Measurements from ENCODE around the gene SELENOV.
A peak's percentile ranks its signal among the peaks of the same experiment; 100 is the strongest.

SELENOV gene

GRCh38 chr19:39512988-39513387 is 2.0 kb upstream of the SELENOV start (continued):
- TF ChIP-seq ZBTB48 (tag by site-specific recombination; IDR thresholded peaks at IDR 0.05), result no peak
- TF ChIP-seq ZNF792 (tag by site-specific recombination; IDR thresholded peaks at IDR 0.05), result no peak
- no peak for TF ChIP-seq YY1 (tag by site-specific recombination; IDR thresholded peaks at IDR 0.05)
- TF ChIP-seq ZNF248 (tag by site-specific recombination; IDR thresholded peaks at IDR 0.05), result no peak
- no peak for TF ChIP-seq AEBP2 (tag by site-specific recombination; IDR thresholded peaks at IDR 0.05; ENCODE audit: borderline replicate concordance)
- no peak for TF ChIP-seq ZNF600 (tag by site-specific recombination; IDR thresholded peaks at IDR 0.05)
- no peak for TF ChIP-seq ZNF791 (tag by site-specific recombination; IDR thresholded peaks at IDR 0.05)
- no peak for TF ChIP-seq ZNF174 (tag by site-specific recombination; IDR thresholded peaks at IDR 0.05)
- TF ChIP-seq ZNF830 (tag by site-specific recombination; IDR thresholded peaks at IDR 0.05; ENCODE audit: low read depth), result no peak

GRCh38 chr19:39515551-39516191 is 732 bp downstream of the SELENOV start:
- ChIA-PET CTCF (interaction anchor here (0.6 to 3.7 kb wide), 10 partner anchors 10 to 1220 kb away, joined by 3 to 21 read pairs (median 3); partner anchors contain the start of gene EID2B), POLR2A (interaction anchor here (0.6 to 1.1 kb wide), 4 partner anchors 18 to 934 kb away, joined by 3 read pairs; partner anchors contain the start of gene RPS16)
- Histone ChIP-seq H3K9me3 (ENCODE audit: control insufficient read depth, insufficient read depth, low read depth, low read length) (no peaks in the 10 kb centered on the region), H3K36me3 (ENCODE audit: control insufficient read depth in 2 of 2, insufficient read depth in 1 of 2, low read length in 2 of 2) (peaks cover 0 to 4% of the 10 kb centered on the region in 2 experiments; a peak in 1 of 3 replicates), H3K27ac (ENCODE audit: extremely low read depth, low read depth, low read length) (peak overlapping the region; percentile 16; the same call in 1 of the 2 replicates), H3K4me1 (ENCODE audit: control insufficient read depth, insufficient read depth, low read length) (peaks cover 18% of the 10 kb centered on the region), H3K4me3 (ENCODE audit: low read depth, low read length) (peak overlapping the region; percentile 25)
- TF ChIP-seq ZNF335 (tag by site-specific recombination; conservative IDR thresholded peaks at IDR 0.05) (peak; percentile 21; the same call in 1 of the 2 replicates), ZNF341 (tag by site-specific recombination; IDR thresholded peaks at IDR 0.05; ENCODE audit: low read depth) (peak; percentile 76), ZNF600 (tag by site-specific recombination; IDR thresholded peaks at IDR 0.05) (peak; percentile 24; the same call in 1 of the 2 replicates), SCRT2 (tag by site-specific recombination; IDR thresholded peaks at IDR 0.05) (no peak), ZFHX2 (tag by site-specific recombination; conservative IDR thresholded peaks at IDR 0.05) (0 out of 2 replicates have a peak, but pooled peaks have one; percentile 19), IKZF3 (tag by site-specific recombination; IDR thresholded peaks at IDR 0.05) (no peak; the same call in 1 of the 2 replicates), ZNF18 (tag by site-specific recombination; IDR thresholded peaks at IDR 0.05) (no peak), ZNF704 (tag by site-specific recombination; IDR thresholded peaks at IDR 0.05) (no peak), REPIN1 (tag by site-specific recombination; IDR thresholded peaks at IDR 0.05; ENCODE audit: low read depth) (0 out of 2 replicates have a peak, but pooled peaks have one; percentile 2), ZBTB6 (tag by site-specific recombination; IDR thresholded peaks at IDR 0.05) (no peak; the same call in 1 of the 2 replicates), ZNF645 (tag by site-specific recombination; IDR thresholded peaks at IDR 0.05) (no peak), ZNF16 (tag by site-specific recombination; IDR thresholded peaks at IDR 0.05; ENCODE audit: low read depth) (no peak)
